Body of pancreas (tissue), 4 donors: ENCODE measurements around the gene GRB2. TPM values are rescaled to one million over a fixed set of nuclear protein-coding genes. Genes with fewer than 3 reads are reported as not detected.

ENCODE experiments used
- ATAC-seq: fragments of 150-250 bp; one replicate; pipeline ENCODE4 v1.9.1; 2016
- DNase-seq, 4 donors: peaks; one replicate each; pipeline ENCODE4 v3.0.0-alpha.2; 2019
- H3K27ac ChIP-seq, 4 donors: fragments of 200-600 bp; sonication (generic); 1 replicate in 3 of 4; 2 replicates in 1 of 4; pipeline versions ENCODE4 v1.5.1 to v1.6.1; 2016 to 2019; ENCODE audit warnings: mild to moderate bottlenecking in 1 of 4, mixed read lengths in 1 of 4, moderate library complexity in 1 of 4
- H3K27me3 ChIP-seq, 2 donors: fragments of 200-600 bp; sonication (generic); one replicate each; pipeline ENCODE4 v1.6.0; 2016; ENCODE audit warnings: mild to moderate bottlenecking in 1 of 2
- H3K36me3 ChIP-seq, 2 donors: fragments of 200-600 bp; sonication (generic); replicated peaks in 1 of 2; 2 replicates each; pipeline ENCODE4 v1.5.1; 2016; ENCODE audit warnings: low read depth in 2 of 2; ENCODE audit not compliant: insufficient read depth in 1 of 2
- H3K4me1 ChIP-seq: fragments of 200-600 bp; sonication (generic); one replicate; pipeline ENCODE4 v1.6.0; 2016
- H3K4me3 ChIP-seq, 2 donors: fragments of 200-600 bp; sonication (generic); 1 replicate in 1 of 2; 2 replicates in 1 of 2; pipeline ENCODE4 v1.5.1; 2016 to 2019
- H3K9me3 ChIP-seq, 3 donors: fragments of 200-600 bp; sonication (generic); 1 replicate in 2 of 3; 2 replicates in 1 of 3; pipeline ENCODE4 v1.5.1; 2016
- CTCF ChIP-seq, 7 experiments: fragments of 450-650 bp in 4 of 7; fragments of 200-600 bp in 3 of 7; sonication (generic) in 3 of 7; IDR thresholded peaks; one replicate each; pipeline ENCODE4 v1.5.1; 2016 to 2019; ENCODE audit warnings: antibody characterized with exemption in 7 of 7
- POLR2A ChIP-seq, 3 donors: fragments of 450-650 bp; IDR thresholded peaks; one replicate each; pipeline ENCODE4 v1.6.1; 2016; ENCODE audit warnings: antibody characterized with exemption in 3 of 3, mild to moderate bottlenecking in 2 of 3
- WGBS, 2 donors: methylation state at CpG; one replicate each; pipeline ENCODE4 v1.1.5; 2017; 5-methylcytosine and 5-hydroxymethylcytosine counted together
- intact Hi-C: fragments of 100-400 bp; cut with DNase I; formaldehyde crosslinking; loops from one replicate; pipeline ENCODE4 v1.15.1; 2023
- total RNA-seq, 2 donors: library from RNA; depleted of rRNA; stranded (reverse); fragments of >200 nt; gene quantifications; one replicate each; pipeline ENCODE4 v1.1.0, GENCODE V29; 2016

Gene GRB2
- total RNA-seq, 2 donors from 2014 or later: 51.9 to 118 TPM

DNA sequence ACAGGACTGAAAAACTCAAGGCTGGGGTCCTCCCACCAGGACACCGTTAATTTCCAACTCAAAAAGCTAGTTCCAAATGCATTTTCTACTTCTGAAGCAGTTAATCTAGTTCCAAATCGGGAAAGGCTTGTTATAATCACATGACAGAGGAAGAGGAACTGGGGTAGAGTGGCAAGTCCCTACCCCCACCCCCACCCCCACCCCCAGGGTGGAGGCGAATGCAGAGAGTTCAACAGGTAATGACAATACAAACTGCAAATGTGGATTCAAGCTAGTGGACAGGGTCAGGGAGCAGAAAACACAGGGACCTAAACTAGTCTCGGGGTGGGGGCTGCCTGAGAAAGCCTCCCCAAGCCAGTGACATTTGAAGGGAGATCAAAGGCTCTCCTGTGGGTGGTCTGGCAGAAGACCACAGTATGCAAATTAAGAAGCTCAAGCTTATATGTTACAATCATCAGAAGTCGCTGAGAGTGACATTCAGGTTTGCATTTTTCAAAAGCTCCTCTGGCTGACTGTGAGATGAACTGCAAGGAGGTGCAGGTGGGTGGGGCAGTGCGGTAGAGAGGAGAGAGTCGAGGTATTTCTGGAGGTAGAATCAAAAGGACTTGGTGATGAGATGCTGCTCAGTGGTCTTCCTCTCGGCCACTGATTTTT lies 59.8 kb downstream of the GRB2 start:
- DNase-seq (no peak), ATAC-seq (no peak)
- Histone ChIP-seq H3K4me3 (no peak overlapping the region), H3K36me3 (no peaks in the 10 kb centered on the region), H3K9me3 (no peaks in the 10 kb centered on the region), H3K27me3 (no peaks in the 10 kb centered on the region), H3K4me1 (peaks cover 52% of the 10 kb centered on the region), H3K27ac (no peak overlapping the region)
- no peak for TF ChIP-seq POLR2A (IDR thresholded peaks at IDR 0.05)
- TF ChIP-seq CTCF (IDR thresholded peaks at IDR 0.05): no peak
- WGBS, 2 donors: 60 to 67% methylated on average over 8 of the region's 8 CpGs
- intact Hi-C loops: no loop called here

DNA sequence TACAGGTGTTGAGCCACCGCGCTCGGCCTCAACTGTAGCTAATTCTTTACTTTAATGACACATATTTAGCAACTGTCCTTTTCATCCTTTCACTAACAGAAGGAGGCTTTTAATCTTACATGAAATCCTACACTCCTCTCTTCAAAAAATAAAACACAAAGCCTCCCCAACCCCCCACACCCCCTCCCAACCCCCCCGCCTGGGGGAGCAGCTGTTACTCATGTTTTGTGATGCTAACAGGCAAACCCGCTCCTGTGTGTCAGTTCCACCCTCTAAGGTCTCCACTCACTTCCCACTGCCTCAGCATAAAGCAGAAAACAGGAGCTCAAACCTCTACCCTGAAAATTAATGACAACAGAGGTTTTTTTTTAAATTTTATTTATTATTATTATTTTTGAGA lies 60.8 kb downstream of the GRB2 start:
- Histone ChIP-seq H3K4me1 (peaks cover 49% of the 10 kb centered on the region), H3K27ac (no peak overlapping the region), H3K4me3 (no peak overlapping the region), H3K9me3 (no peaks in the 10 kb centered on the region), H3K27me3 (no peaks in the 10 kb centered on the region), H3K36me3 (no peaks in the 10 kb centered on the region)
- 89 to 90% methylated on average over 5 of the region's 5 CpGs for WGBS, 2 donors
- no peak for DNase-seq
- no peak for ATAC-seq
- no peak for TF ChIP-seq POLR2A (IDR thresholded peaks at IDR 0.05)
- no peak for TF ChIP-seq CTCF (IDR thresholded peaks at IDR 0.05)
- intact Hi-C loops: no loop called here

DNA sequence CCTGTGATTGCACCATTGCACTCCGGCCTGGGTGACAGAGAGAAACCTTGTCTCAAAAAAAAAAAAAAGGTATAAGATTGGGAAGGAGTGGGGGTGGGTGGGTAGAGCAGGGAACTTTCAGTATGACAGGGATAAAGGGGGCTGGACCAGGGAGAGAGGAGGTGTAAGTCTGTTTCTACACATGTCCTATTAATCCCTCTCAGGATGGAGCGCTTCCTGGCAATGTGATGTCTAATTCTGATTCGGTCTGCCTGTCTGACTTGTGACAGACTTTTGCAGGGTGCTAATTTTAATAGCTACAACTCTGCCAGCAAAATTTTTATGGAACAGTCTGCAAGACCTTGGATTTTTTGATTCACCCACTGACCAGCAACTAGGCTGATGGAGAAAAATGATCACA lies 62.5 kb downstream of the GRB2 start:
- DNase-seq: no peak
- no peak overlapping the region for H3K4me3 ChIP-seq
- H3K36me3 ChIP-seq: no peaks in the 10 kb centered on the region
- WGBS, 2 donors: 70 to 83% methylated on average over 2 of the region's 3 CpGs
- intact Hi-C loops: no loop called here
- ATAC-seq: no peak
- H3K27me3 ChIP-seq: no peaks in the 10 kb centered on the region
- no peak for TF ChIP-seq POLR2A (IDR thresholded peaks at IDR 0.05)
- no peak for TF ChIP-seq CTCF (IDR thresholded peaks at IDR 0.05)
- H3K4me1 ChIP-seq: peaks cover 39% of the 10 kb centered on the region
- no peak overlapping the region for H3K27ac ChIP-seq
- H3K9me3 ChIP-seq: no peaks in the 10 kb centered on the region

- H3K9me3 ChIP-seq: no peaks in the 10 kb centered on the region
- DNase-seq: no peak
- H3K27me3 ChIP-seq: no peaks in the 10 kb centered on the region
- H3K36me3 ChIP-seq: no peaks in the 10 kb centered on the region
- H3K4me3 ChIP-seq: no peak overlapping the region
- TF ChIP-seq POLR2A (IDR thresholded peaks at IDR 0.05): no peak
- TF ChIP-seq CTCF (IDR thresholded peaks at IDR 0.05): no peak
- intact Hi-C loops: no loop called here
- H3K27ac ChIP-seq: no peak overlapping the region
- WGBS, 2 donors: 81 to 85% methylated on average over 9 of the region's 9 CpGs
- no peak for ATAC-seq
- H3K4me1 ChIP-seq: peaks cover 32% of the 10 kb centered on the region
Observed at GRCh38 chr17:75341784-75342486, 63.5 kb downstream of the GRB2 start.

DNA sequence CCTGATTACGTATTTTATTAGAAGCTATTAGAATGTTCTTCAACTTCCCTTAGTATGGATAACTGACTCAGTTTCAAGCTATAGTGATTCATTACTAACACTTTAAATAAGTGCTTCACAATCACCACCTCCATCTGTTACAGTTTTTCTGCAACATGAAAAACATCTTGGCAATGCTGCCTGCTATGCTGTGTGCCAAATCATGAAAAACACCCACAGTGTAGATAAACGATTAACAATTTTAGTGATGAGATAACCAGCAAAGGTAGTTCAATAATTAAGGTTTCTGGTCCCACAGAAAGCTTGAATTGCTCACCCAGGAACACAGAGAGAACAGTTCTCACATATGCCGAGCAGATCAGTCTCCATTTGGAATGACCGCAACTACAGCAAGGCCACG lies 64.8 kb downstream of the GRB2 start:
- Histone ChIP-seq H3K36me3 (no peaks in the 10 kb centered on the region), H3K27ac (peak overlapping the region in 2 of 4 donors; percentile 7 to 39), H3K27me3 (no peaks in the 10 kb centered on the region), H3K9me3 (no peaks in the 10 kb centered on the region), H3K4me3 (no peak overlapping the region), H3K4me1 (peaks cover 25% of the 10 kb centered on the region)
- TF ChIP-seq CTCF (IDR thresholded peaks at IDR 0.05): no peak
- TF ChIP-seq POLR2A (IDR thresholded peaks at IDR 0.05): no peak
- DNase-seq (no peak), ATAC-seq (peak; percentile 24)
- intact Hi-C loops: no loop called here
- WGBS, 2 donors: 40 to 62% methylated on average over 5 of the region's 5 CpGs
